HCT116 (cell line): ENCODE measurements around the gene SLC27A4. TPM values are rescaled to one million over a fixed set of nuclear protein-coding genes. Genes with fewer than 3 reads are reported as not detected.

Experiments
- ATAC-seq: fragments of 200-7000 bp; cut with Tn5 transposase; 2 replicates; pipeline ENCODE4 v1.9.1; 2020; ENCODE audit warnings: mild to moderate bottlenecking, moderate library complexity
- BruUV-seq: library from RNA; stranded (reverse); fragments of 400-500 nt; replicated peaks from 2 replicates; lab custom pipeline; 2021; lab: Mats Ljungman, UMichigan
- CTCF ChIA-PET: fragments of 300-600 bp; sonication (Branson Sonifier 250); formaldehyde crosslinking; loops from one replicate; lab custom pipeline; 2021; ENCODE audit warnings: antibody characterized with exemption; lab: Charles Lee
- POLR2A ChIA-PET: fragments of 300-600, 350-600 bp; sonication (Branson Sonifier 250); formaldehyde crosslinking; loops from one replicate; lab custom pipeline; 2021; ENCODE audit warnings: antibody characterized with exemption; lab: Charles Lee
- RAD21 ChIA-PET, 2 experiments: fragments of 300-600 bp; sonication (Branson Sonifier 250); formaldehyde crosslinking; loops; one replicate each; lab custom pipeline; 2023; ENCODE audit warnings: low total read pairs in 2 of 2; ENCODE audit not compliant: uncharacterized antibody in 2 of 2, unreplicated experiment in 2 of 2, low non-redundant PET in 1 of 2; lab: Charles Lee
- DNase-seq: peaks from one replicate; pipeline ENCODE4 v3.0.0-alpha.2; 2010; ENCODE audit warnings: low read depth, low spot score
- H2AFZ ChIP-seq: fragments of 200-600 bp; shearing (Covaris generic), sonication (generic); 2 replicates; pipeline ENCODE4 v1.6.1; 2017; ENCODE audit warnings: low read depth, mixed run types, mixed read lengths, antibody characterized with exemption, low read length; ENCODE audit not compliant: poor library complexity, severe bottlenecking
- H3K27ac ChIP-seq: 2 replicates; pipeline ENCODE4 v1.5.1; 2012; ENCODE audit warnings: low read depth, low read length
- H3K27me3 ChIP-seq: fragments of 200-600 bp; sonication (generic); 2 replicates; pipeline ENCODE4 v1.6.1; 2016; ENCODE audit warnings: mixed run types, low read length, mixed read lengths; ENCODE audit not compliant: insufficient read depth
- H3K36me3 ChIP-seq, 2 experiments: fragments of 200-500 bp in 1 of 2; fragments of 200-600 bp in 1 of 2; sonication (Bioruptor generic) in 1 of 2; sonication (generic) in 1 of 2; 2 replicates each; pipeline versions ENCODE4 v1.5.1 to v1.6.1; 2014 to 2016; ENCODE audit warnings: low read length in 2 of 2, inconsistent platforms in 1 of 2, mixed read lengths in 1 of 2, mixed run types in 1 of 2; ENCODE audit not compliant: insufficient read depth in 2 of 2, control insufficient read depth in 1 of 2
- H3K4me1 ChIP-seq, 2 experiments: fragments of 200-600 bp in 1 of 2; sonication (generic) in 1 of 2; 2 replicates each; pipeline versions ENCODE4 v1.5.1 to v1.6.1; 2012 to 2017; ENCODE audit warnings: low read length in 2 of 2, inconsistent platforms in 1 of 2, mild to moderate bottlenecking in 1 of 2, mixed read lengths in 1 of 2, mixed run types in 1 of 2, moderate library complexity in 1 of 2; ENCODE audit not compliant: insufficient read depth in 2 of 2, control insufficient read depth in 1 of 2
- H3K4me2 ChIP-seq: fragments of 200-600 bp; sonication (generic); 2 replicates; pipeline ENCODE4 v1.6.1; 2017; ENCODE audit warnings: mixed run types, low read length, mixed read lengths
- H3K4me3 ChIP-seq, 2 experiments: fragments of 200-600 bp in 1 of 2; sonication (generic) in 1 of 2; replicated peaks in 1 of 2; 2 replicates each; pipeline ENCODE4 v1.5.1; 2011 to 2016; ENCODE audit warnings: low read length in 2 of 2, control low read depth in 1 of 2, low read depth in 1 of 2, mild to moderate bottlenecking in 1 of 2, mixed read lengths in 1 of 2, mixed run types in 1 of 2
- H3K79me2 ChIP-seq: fragments of 200-600 bp; sonication (generic); 2 replicates; pipeline ENCODE4 v1.6.1; 2017; ENCODE audit warnings: mild to moderate bottlenecking, mixed run types, low read length, moderate library complexity, mixed read lengths; ENCODE audit not compliant: insufficient read depth
- H3K9ac ChIP-seq: fragments of 200-600 bp; sonication (generic); 2 replicates; pipeline ENCODE4 v1.6.1; 2016; ENCODE audit warnings: low read length, mixed read lengths
- H3K9me2 ChIP-seq: fragments of 200-600 bp; sonication (generic), shearing (Covaris generic); 2 replicates; pipeline ENCODE4 v1.6.1; 2017; ENCODE audit warnings: mixed run types, mild to moderate bottlenecking, moderate library complexity; ENCODE audit not compliant: insufficient read depth
- H3K9me3 ChIP-seq, 2 experiments: fragments of 200-500 bp in 1 of 2; fragments of 200-600 bp in 1 of 2; sonication (Bioruptor generic) in 1 of 2; sonication (generic) in 1 of 2; 2 replicates each; pipeline ENCODE4 v1.6.1; 2014 to 2017; ENCODE audit warnings: low read length in 2 of 2, mixed read lengths in 2 of 2, inconsistent platforms in 1 of 2, low read depth in 1 of 2, mild to moderate bottlenecking in 1 of 2, mixed run types in 1 of 2, moderate library complexity in 1 of 2; ENCODE audit not compliant: control insufficient read depth in 1 of 2, insufficient read depth in 1 of 2
- H4K20me1 ChIP-seq: fragments of 200-600 bp; sonication (generic), shearing (Covaris generic); 2 replicates; pipeline ENCODE4 v1.6.1; 2017; ENCODE audit warnings: mixed run types, mild to moderate bottlenecking, moderate library complexity; ENCODE audit not compliant: insufficient read depth
- CBX3 ChIP-seq: IDR thresholded peaks from 2 replicates; pipeline ENCODE4 v1.6.1; 2012; ENCODE audit warnings: low read depth
- CEBPB ChIP-seq: IDR thresholded peaks from 2 replicates; pipeline ENCODE4 v1.6.1; 2012; ENCODE audit warnings: low read depth
- ELF1 ChIP-seq: IDR thresholded peaks from 2 replicates; pipeline ENCODE4 v1.6.1; 2012; ENCODE audit warnings: low read depth, borderline replicate concordance
- EZH2 ChIP-seq: fragments of 200-600 bp; sonication (generic); IDR thresholded peaks from 2 replicates; pipeline ENCODE4 v1.6.1; 2017; ENCODE audit warnings: antibody characterized with exemption, mixed run types
- FOSL1 ChIP-seq: IDR thresholded peaks from 2 replicates; pipeline ENCODE4 v1.6.1; 2012; ENCODE audit warnings: low read depth
- JUND ChIP-seq: IDR thresholded peaks from 2 replicates; pipeline ENCODE4 v1.6.1; 2012
- POLR2A ChIP-seq: IDR thresholded peaks from 2 replicates; pipeline ENCODE4 v1.7.0; 2011; ENCODE audit warnings: borderline replicate concordance; ENCODE audit not compliant: insufficient read depth, insufficient read length; ENCODE audit errors: extremely low read depth
- POLR2AphosphoS5 ChIP-seq: IDR thresholded peaks from 2 replicates; pipeline ENCODE4 v1.6.1; 2011; ENCODE audit warnings: mild to moderate bottlenecking, low read depth, low read length, moderate library complexity
- RAD21 ChIP-seq: IDR thresholded peaks from 2 replicates; pipeline ENCODE4 v1.6.1; 2012; ENCODE audit warnings: low read depth, mild to moderate bottlenecking
- SIN3A ChIP-seq: IDR thresholded peaks from 2 replicates; pipeline ENCODE4 v1.6.1; 2012; ENCODE audit warnings: low read depth
- SP1 ChIP-seq: IDR thresholded peaks from 2 replicates; pipeline ENCODE4 v1.6.1; 2012; ENCODE audit warnings: low read depth
- SRF ChIP-seq: IDR thresholded peaks from 2 replicates; pipeline ENCODE4 v1.6.1; 2012; ENCODE audit warnings: low read depth
- YY1 ChIP-seq: IDR thresholded peaks from 2 replicates; pipeline ENCODE4 v1.6.1; 2011; ENCODE audit warnings: low read length, low read depth, moderate library complexity, mild to moderate bottlenecking; ENCODE audit not compliant: insufficient replicate concordance; ENCODE audit errors: extremely low read depth
- ZNF274 ChIP-seq: fragments of 200-500 bp; sonication (Bioruptor generic); IDR thresholded peaks from 2 replicates; pipeline ENCODE4 v1.6.1; 2014; ENCODE audit warnings: mild to moderate bottlenecking, low read depth, low read length, inconsistent platforms
- intact Hi-C: fragments of 100-400 bp; cut with micrococcal nuclease; formaldehyde crosslinking; loops from 2 replicates; pipeline ENCODE4 v1.10.0; 2022
- total RNA-seq: library from RNA; stranded (reverse); gene quantifications from one replicate; pipeline ENCODE4 v1.2.1, GENCODE V29; 2021; ENCODE audit not compliant: unreplicated experiment
- TF ChIP-seq, protein P1 (sequence below): IDR thresholded peaks from 2 replicates; pipeline ENCODE4 v1.6.1; 2012; ENCODE audit warnings: low read depth
- TF ChIP-seq, protein P2 (sequence below): IDR thresholded peaks from 2 replicates; pipeline ENCODE4 v1.6.1; 2012
- TF ChIP-seq, protein P3 (sequence below): IDR thresholded peaks from 2 replicates; pipeline ENCODE4 v1.6.1; 2012
- TF ChIP-seq, protein P4 (sequence below): IDR thresholded peaks from 2 replicates; pipeline ENCODE4 v1.6.1; 2011; ENCODE audit warnings: mild to moderate bottlenecking, low read length, moderate library complexity; ENCODE audit not compliant: insufficient replicate concordance; ENCODE audit errors: extremely low read depth
- TF ChIP-seq, protein P5 (sequence below), 3 experiments: fragments of 200-600 bp in 1 of 3; sonication (generic) in 1 of 3; IDR thresholded peaks in 2 of 3; conservative IDR thresholded peaks in 1 of 3; 2 replicates each; pipeline ENCODE4 v1.5.1; 2012 to 2017; ENCODE audit warnings: low read depth in 2 of 3, low read length in 2 of 3, antibody characterized with exemption in 1 of 3, borderline replicate concordance in 1 of 3, control low read depth in 1 of 3, mild to moderate bottlenecking in 1 of 3, mixed read lengths in 1 of 3, mixed run types in 1 of 3, moderate library complexity in 1 of 3; ENCODE audit not compliant: insufficient read depth in 1 of 3

The SLC27A4 gene
- total RNA-seq, 1 experiment from 2014 or later = 33.9 TPM

DNA sequence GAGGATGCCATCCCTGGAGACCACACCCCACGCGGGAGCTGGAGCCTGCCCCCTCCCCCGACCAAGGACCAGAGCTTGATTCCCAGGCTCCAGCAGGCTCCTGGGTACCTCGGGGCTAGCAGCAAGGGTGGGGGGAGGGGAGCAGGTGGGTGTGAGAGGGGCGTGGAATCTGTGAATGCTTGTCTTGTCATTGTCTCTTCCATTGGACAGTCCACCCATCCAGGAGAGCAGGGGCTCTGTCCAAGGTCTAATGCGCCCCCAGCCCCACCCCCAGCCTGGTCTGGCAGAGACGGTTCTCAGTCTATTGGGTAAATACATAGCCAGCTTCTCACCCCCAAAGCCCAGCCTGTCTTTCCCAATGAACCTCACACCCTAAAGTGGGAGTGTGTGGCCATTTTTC is 53.6 kb downstream of the SLC27A4 start:
- peaks cover under 1 to 2% of the 10 kb centered on the region in 2 experiments; a peak in 1 of 4 replicates for H3K36me3 ChIP-seq
- H2AFZ ChIP-seq = no peak overlapping the region
- ChIA-PET POLR2A (no interaction called here), CTCF (interaction anchor here (1.3 kb wide), 1 partner anchor 26 kb away, joined by 3 read pairs; no protein-coding TSS in a partner anchor), RAD21 (interaction anchor here in 1 of 2 experiments (0.6 kb wide), 1 partner anchor 454 kb away, joined by 3 read pairs; no protein-coding TSS in a partner anchor)
- DNase-seq (no peak), ATAC-seq (no peak)
- no TSS peak for BruUV-seq
- intact Hi-C loops = no loop called here
- no peak overlapping the region for H3K4me3 ChIP-seq
- H3K79me2 ChIP-seq = no peaks in the 10 kb centered on the region
- H4K20me1 ChIP-seq = no peaks in the 10 kb centered on the region
- TF ChIP-seq, protein P1, sequence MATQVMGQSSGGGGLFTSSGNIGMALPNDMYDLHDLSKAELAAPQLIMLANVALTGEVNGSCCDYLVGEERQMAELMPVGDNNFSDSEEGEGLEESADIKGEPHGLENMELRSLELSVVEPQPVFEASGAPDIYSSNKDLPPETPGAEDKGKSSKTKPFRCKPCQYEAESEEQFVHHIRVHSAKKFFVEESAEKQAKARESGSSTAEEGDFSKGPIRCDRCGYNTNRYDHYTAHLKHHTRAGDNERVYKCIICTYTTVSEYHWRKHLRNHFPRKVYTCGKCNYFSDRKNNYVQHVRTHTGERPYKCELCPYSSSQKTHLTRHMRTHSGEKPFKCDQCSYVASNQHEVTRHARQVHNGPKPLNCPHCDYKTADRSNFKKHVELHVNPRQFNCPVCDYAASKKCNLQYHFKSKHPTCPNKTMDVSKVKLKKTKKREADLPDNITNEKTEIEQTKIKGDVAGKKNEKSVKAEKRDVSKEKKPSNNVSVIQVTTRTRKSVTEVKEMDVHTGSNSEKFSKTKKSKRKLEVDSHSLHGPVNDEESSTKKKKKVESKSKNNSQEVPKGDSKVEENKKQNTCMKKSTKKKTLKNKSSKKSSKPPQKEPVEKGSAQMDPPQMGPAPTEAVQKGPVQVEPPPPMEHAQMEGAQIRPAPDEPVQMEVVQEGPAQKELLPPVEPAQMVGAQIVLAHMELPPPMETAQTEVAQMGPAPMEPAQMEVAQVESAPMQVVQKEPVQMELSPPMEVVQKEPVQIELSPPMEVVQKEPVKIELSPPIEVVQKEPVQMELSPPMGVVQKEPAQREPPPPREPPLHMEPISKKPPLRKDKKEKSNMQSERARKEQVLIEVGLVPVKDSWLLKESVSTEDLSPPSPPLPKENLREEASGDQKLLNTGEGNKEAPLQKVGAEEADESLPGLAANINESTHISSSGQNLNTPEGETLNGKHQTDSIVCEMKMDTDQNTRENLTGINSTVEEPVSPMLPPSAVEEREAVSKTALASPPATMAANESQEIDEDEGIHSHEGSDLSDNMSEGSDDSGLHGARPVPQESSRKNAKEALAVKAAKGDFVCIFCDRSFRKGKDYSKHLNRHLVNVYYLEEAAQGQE = no peak
- TF ChIP-seq YY1 (no peak), SP1 (no peak), POLR2A (no peak), FOSL1 (no peak), JUND (no peak), SIN3A (no peak), ZNF274 (no peak), SRF (no peak), ELF1 (no peak), RAD21 (no peak), POLR2AphosphoS5 (no peak), CEBPB (no peak), CBX3 (no peak), EZH2 (no peak)
- TF ChIP-seq, protein P2, sequence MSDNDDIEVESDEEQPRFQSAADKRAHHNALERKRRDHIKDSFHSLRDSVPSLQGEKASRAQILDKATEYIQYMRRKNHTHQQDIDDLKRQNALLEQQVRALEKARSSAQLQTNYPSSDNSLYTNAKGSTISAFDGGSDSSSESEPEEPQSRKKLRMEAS = no peak
- TF ChIP-seq, protein P3, sequence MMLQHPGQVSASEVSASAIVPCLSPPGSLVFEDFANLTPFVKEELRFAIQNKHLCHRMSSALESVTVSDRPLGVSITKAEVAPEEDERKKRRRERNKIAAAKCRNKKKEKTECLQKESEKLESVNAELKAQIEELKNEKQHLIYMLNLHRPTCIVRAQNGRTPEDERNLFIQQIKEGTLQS = no peak
- TF ChIP-seq, protein P4, sequence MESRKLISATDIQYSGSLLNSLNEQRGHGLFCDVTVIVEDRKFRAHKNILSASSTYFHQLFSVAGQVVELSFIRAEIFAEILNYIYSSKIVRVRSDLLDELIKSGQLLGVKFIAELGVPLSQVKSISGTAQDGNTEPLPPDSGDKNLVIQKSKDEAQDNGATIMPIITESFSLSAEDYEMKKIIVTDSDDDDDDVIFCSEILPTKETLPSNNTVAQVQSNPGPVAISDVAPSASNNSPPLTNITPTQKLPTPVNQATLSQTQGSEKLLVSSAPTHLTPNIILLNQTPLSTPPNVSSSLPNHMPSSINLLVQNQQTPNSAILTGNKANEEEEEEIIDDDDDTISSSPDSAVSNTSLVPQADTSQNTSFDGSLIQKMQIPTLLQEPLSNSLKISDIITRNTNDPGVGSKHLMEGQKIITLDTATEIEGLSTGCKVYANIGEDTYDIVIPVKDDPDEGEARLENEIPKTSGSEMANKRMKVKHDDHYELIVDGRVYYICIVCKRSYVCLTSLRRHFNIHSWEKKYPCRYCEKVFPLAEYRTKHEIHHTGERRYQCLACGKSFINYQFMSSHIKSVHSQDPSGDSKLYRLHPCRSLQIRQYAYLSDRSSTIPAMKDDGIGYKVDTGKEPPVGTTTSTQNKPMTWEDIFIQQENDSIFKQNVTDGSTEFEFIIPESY = no peak
- TF ChIP-seq, protein P5, sequence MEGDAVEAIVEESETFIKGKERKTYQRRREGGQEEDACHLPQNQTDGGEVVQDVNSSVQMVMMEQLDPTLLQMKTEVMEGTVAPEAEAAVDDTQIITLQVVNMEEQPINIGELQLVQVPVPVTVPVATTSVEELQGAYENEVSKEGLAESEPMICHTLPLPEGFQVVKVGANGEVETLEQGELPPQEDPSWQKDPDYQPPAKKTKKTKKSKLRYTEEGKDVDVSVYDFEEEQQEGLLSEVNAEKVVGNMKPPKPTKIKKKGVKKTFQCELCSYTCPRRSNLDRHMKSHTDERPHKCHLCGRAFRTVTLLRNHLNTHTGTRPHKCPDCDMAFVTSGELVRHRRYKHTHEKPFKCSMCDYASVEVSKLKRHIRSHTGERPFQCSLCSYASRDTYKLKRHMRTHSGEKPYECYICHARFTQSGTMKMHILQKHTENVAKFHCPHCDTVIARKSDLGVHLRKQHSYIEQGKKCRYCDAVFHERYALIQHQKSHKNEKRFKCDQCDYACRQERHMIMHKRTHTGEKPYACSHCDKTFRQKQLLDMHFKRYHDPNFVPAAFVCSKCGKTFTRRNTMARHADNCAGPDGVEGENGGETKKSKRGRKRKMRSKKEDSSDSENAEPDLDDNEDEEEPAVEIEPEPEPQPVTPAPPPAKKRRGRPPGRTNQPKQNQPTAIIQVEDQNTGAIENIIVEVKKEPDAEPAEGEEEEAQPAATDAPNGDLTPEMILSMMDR (IDR thresholded peaks at IDR 0.05 in 2 of 3, conservative IDR thresholded peaks at IDR 0.05 in 1 of 3; ENCODE audit: borderline replicate concordance in 1 of 3, insufficient read depth in 1 of 3, low read depth in 2 of 3, low read length in 2 of 3) = no peak
- no peaks in the 10 kb centered on the region for H3K27me3 ChIP-seq
- H3K9ac ChIP-seq = no peak overlapping the region
- peaks cover 0 to 14% of the 10 kb centered on the region in 2 experiments; a peak in 2 of 4 replicates for H3K4me1 ChIP-seq
- H3K9me3 ChIP-seq = no peaks in the 10 kb centered on the region
- no peaks in the 10 kb centered on the region for H3K9me2 ChIP-seq
- H3K4me2 ChIP-seq = no peak overlapping the region
- H3K27ac ChIP-seq = no peak overlapping the region
